Vagina (tissue), 2 donors: ENCODE results near the gene MSL3B.

ENCODE experiments used
- CTCF ChIP-seq, 3 experiments: fragments of 450-650 bp in 2 of 3; fragments of 200-600 bp in 1 of 3; sonication (generic) in 1 of 3; IDR thresholded peaks; one replicate each; pipeline ENCODE4 v1.5.1; 2017 to 2019; ENCODE audit warnings: antibody characterized with exemption in 3 of 3, mild to moderate bottlenecking in 2 of 3, moderate library complexity in 2 of 3
- POLR2A ChIP-seq, 2 donors: fragments of 450-650 bp; IDR thresholded peaks; one replicate each; pipeline ENCODE4 v1.6.1; 2017; ENCODE audit warnings: antibody characterized with exemption in 2 of 2, mild to moderate bottlenecking in 2 of 2, moderate library complexity in 2 of 2
- POLR2AphosphoS5 ChIP-seq, 2 donors: sonication (generic); formaldehyde crosslinking; IDR thresholded peaks; one replicate each; pipeline ENCODE4 v1.9.0; 2017; ENCODE audit warnings: antibody characterized with exemption in 2 of 2, mild to moderate bottlenecking in 2 of 2, low read depth in 1 of 2; ENCODE audit not compliant: insufficient read depth in 1 of 2

GRCh38 chr2:233823731-233824121, 44.5 kb downstream of the MSL3B start:
- TF ChIP-seq CTCF (IDR thresholded peaks at IDR 0.05) (no peak), POLR2A (IDR thresholded peaks at IDR 0.05) (no peak), POLR2AphosphoS5 (IDR thresholded peaks at IDR 0.05; ENCODE audit: insufficient read depth in 1 of 2, low read depth in 1 of 2) (no peak)
